A549 (cell line): ENCODE measurements around the gene STAB2. TPM values are rescaled to one million over a fixed set of nuclear protein-coding genes. Genes with fewer than 3 reads are reported as not detected.
A peak's percentile ranks its signal among the peaks of the same experiment; 100 is the strongest.

ENCODE experiments used
- ATAC-seq, 2 experiments: fragments of 200-7000 bp in 1 of 2; fragments of >200 bp in 1 of 2; cut with Nextera tagmentation in 1 of 2; cut with Tn5 transposase in 1 of 2; 3 replicates each; pipeline versions ENCODE4 v1.8.0 to v1.9.1; 2018 to 2020; ENCODE audit warnings: mild to moderate bottlenecking in 1 of 2, moderate library complexity in 1 of 2
- CTCF ChIA-PET: fragments of 300-600 bp; sonication (Branson Sonifier 250); formaldehyde crosslinking; extraction: SDS; loops from one replicate; lab custom pipeline; 2021; ENCODE audit warnings: antibody characterized with exemption, inconsistent platforms; lab: Yijun Ruan, JAX
- POLR2A ChIA-PET: fragments of 350-600 bp; formaldehyde crosslinking; extraction: SDS; loops from one replicate; lab custom pipeline; 2021; ENCODE audit warnings: antibody characterized with exemption, inconsistent platforms; lab: Yijun Ruan, JAX
- DNase-seq, 2 experiments: peaks; one replicate each; pipeline versions ENCODE4 v3.0.0 to v3.0.0-alpha.2; 2011 to 2016; ENCODE audit warnings: low read depth in 1 of 2, low spot score in 1 of 2
- FAIRE-seq: peaks from 2 replicates; lab custom pipeline; 2011; peaks lifted over from hg19 to GRCh38; lab: Jason Lieb, UNC
- H3K27ac ChIP-seq, 2 experiments: fragments of >200 bp; sonication (Bioruptor Twin); formaldehyde crosslinking; 3 replicates each; pipeline ENCODE4 v1.5.1; 2016 to 2017
- H3K4me1 ChIP-seq: fragments of >200 bp; sonication (Bioruptor Twin); formaldehyde crosslinking; 3 replicates; pipeline ENCODE4 v1.6.1; 2016
- H3K4me2 ChIP-seq: fragments of >200 bp; sonication (Bioruptor Twin); formaldehyde crosslinking; 3 replicates; pipeline ENCODE4 v1.6.1; 2016
- H3K4me3 ChIP-seq: fragments of >200 bp; sonication (Bioruptor Twin); formaldehyde crosslinking; 3 replicates; pipeline ENCODE4 v1.5.1; 2016
- H3K9me3 ChIP-seq: fragments of >200 bp; sonication (Bioruptor Twin); formaldehyde crosslinking; 3 replicates; pipeline ENCODE4 v1.6.1; 2016
- ATOH8 ChIP-seq: fragments of 250-450 bp; sonication (Bioruptor Pico); IDR thresholded peaks from 2 replicates; pipeline ENCODE4 v1.5.0; 2020; ENCODE audit warnings: low read depth, mild to moderate bottlenecking, moderate library complexity
- CBX2 ChIP-seq: fragments of 200-600 bp; sonication (generic); IDR thresholded peaks from 2 replicates; pipeline ENCODE4 v1.6.1; 2016; ENCODE audit warnings: low read depth, mild to moderate bottlenecking, borderline replicate concordance
- CBX8 ChIP-seq: fragments of 200-600 bp; sonication (generic); IDR thresholded peaks from 2 replicates; pipeline ENCODE4 v1.6.1; 2016
- EHMT2 ChIP-seq: fragments of 200-600 bp; sonication (generic); IDR thresholded peaks from 2 replicates; pipeline ENCODE4 v1.6.1; 2016; ENCODE audit warnings: antibody characterized with exemption, low read depth, mild to moderate bottlenecking, moderate library complexity
- ELK1 ChIP-seq: fragments of 150-350 bp; IDR thresholded peaks from 2 replicates; pipeline ENCODE4 v1.6.1; 2014; ENCODE audit warnings: low read depth, mild to moderate bottlenecking, low read length
- FOXS1 ChIP-seq: fragments of 250-450 bp; sonication (Bioruptor Pico); IDR thresholded peaks from 2 replicates; pipeline ENCODE4 v1.5.0; 2020; ENCODE audit warnings: mild to moderate bottlenecking, moderate library complexity
- HDAC2 ChIP-seq: fragments of 200-600 bp; sonication (generic); IDR thresholded peaks from 2 replicates; pipeline ENCODE4 v1.6.1; 2016
- HEYL ChIP-seq: fragments of 250-450 bp; sonication (Bioruptor Pico); IDR thresholded peaks from 2 replicates; pipeline ENCODE4 v1.8.0; 2021; ENCODE audit warnings: mild to moderate bottlenecking, moderate library complexity
- HOXA7 ChIP-seq: fragments of 250-450 bp; sonication (Bioruptor Pico); IDR thresholded peaks from 2 replicates; pipeline ENCODE4 v1.5.0; 2020; ENCODE audit warnings: mild to moderate bottlenecking, moderate library complexity
- KDM1A ChIP-seq: fragments of 200-600 bp; sonication (generic); IDR thresholded peaks from 2 replicates; pipeline ENCODE4 v1.6.1; 2016; ENCODE audit warnings: low read depth, mild to moderate bottlenecking
- MAFK ChIP-seq: fragments of 450-650 bp; IDR thresholded peaks from 2 replicates; pipeline ENCODE4 v1.6.1; 2014; ENCODE audit not compliant: partially characterized antibody
- MAZ ChIP-seq: fragments of 150-350 bp; IDR thresholded peaks from 2 replicates; pipeline ENCODE4 v1.6.1; 2014; ENCODE audit warnings: antibody characterized with exemption, low read depth, low read length, borderline replicate concordance
- NPAS2 ChIP-seq: fragments of 250-450 bp; sonication (Bioruptor Pico); IDR thresholded peaks from 2 replicates; pipeline ENCODE4 v1.8.0; 2022; ENCODE audit warnings: mild to moderate bottlenecking, moderate library complexity, borderline replicate concordance
- PHF8 ChIP-seq: fragments of 200-600 bp; sonication (generic); IDR thresholded peaks from 2 replicates; pipeline ENCODE4 v1.6.1; 2016; ENCODE audit warnings: low read depth, mild to moderate bottlenecking, antibody characterized with exemption, moderate library complexity, borderline replicate concordance
- POLR2AphosphoS2 ChIP-seq: conservative IDR thresholded peaks from 2 replicates; pipeline ENCODE4 v1.6.1; 2012; ENCODE audit warnings: low read length, improper control_type of control experiment, inconsistent platforms
- RARB ChIP-seq: fragments of 250-450 bp; sonication (Bioruptor Pico); IDR thresholded peaks from 2 replicates; pipeline ENCODE4 v1.8.0; 2021; ENCODE audit warnings: mild to moderate bottlenecking, moderate library complexity
- RFX5 ChIP-seq: fragments of 450-650 bp; IDR thresholded peaks from 2 replicates; pipeline ENCODE4 v1.7.1; 2014; ENCODE audit warnings: antibody characterized with exemption, mild to moderate bottlenecking, moderate library complexity
- RNF2 ChIP-seq: fragments of 200-600 bp; sonication (generic); IDR thresholded peaks from 2 replicates; pipeline ENCODE4 v1.6.1; 2016; ENCODE audit warnings: low read depth, mild to moderate bottlenecking, antibody characterized with exemption, moderate library complexity, borderline replicate concordance
- SREBF2 ChIP-seq: fragments of 450-650 bp; IDR thresholded peaks from 2 replicates; pipeline ENCODE4 v1.6.1; 2014; ENCODE audit warnings: mild to moderate bottlenecking, moderate library complexity
- TFCP2L1 ChIP-seq: fragments of 250-450 bp; sonication (Bioruptor Pico); IDR thresholded peaks from 2 replicates; pipeline ENCODE4 v1.5.0; 2021; ENCODE audit warnings: mild to moderate bottlenecking
- ZC3H11A ChIP-seq: fragments of 450-650 bp; IDR thresholded peaks from 2 replicates; pipeline ENCODE4 v1.6.1; 2014; ENCODE audit warnings: antibody characterized with exemption, mild to moderate bottlenecking
- ZFP36 ChIP-seq: fragments of 450-650 bp; IDR thresholded peaks from 2 replicates; pipeline ENCODE4 v1.6.1; 2014; ENCODE audit warnings: borderline replicate concordance; ENCODE audit not compliant: partially characterized antibody
- WGBS: methylation state at CpG from one replicate; pipeline ENCODE4 v1.1.6; 2017; ENCODE audit errors: missing lambda C conversion rate; 5-methylcytosine and 5-hydroxymethylcytosine counted together
- polyA plus RNA-seq, 4 experiments: library from polyadenylated mRNA; depleted of rRNA in 3 of 4; stranded (reverse); fragments of >200 nt; fragmentation: RNase III in 1 of 4; extraction: RNeasy Plus Mini Kit Qiagen cat#74134 plus additional on column Dnase treatment in 1 of 4; gene quantifications; 2 replicates in 3 of 4; 3 replicates in 1 of 4; pipeline ENCODE4 v1.2.3, GENCODE V29; 2011 to 2017
- TF ChIP-seq, protein P1 (sequence below): IDR thresholded peaks from 2 replicates; pipeline ENCODE4 v1.6.1; 2012

Gene STAB2
- polyA plus RNA-seq, 2 of the 4 experiments (the other 2 are of a cell fraction) = not detected

DNA sequence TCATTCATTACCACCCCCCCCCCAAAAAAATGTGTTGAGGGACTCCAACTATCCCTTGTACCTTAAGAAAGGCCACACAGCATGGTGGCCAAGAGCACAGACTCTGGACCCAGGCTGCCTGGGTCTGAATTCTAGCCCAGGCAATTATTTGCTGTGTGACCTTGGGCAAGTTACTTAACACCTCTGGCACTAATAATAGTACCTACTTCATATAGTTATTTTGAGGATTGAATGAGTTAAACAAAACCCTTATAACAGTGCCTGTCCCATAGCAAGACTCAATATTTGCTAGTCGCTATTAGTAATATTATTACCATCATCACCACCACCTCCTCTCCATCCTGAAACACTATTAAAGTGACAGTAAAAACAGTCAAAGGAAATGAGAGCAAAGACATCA, 216.8 kb downstream of the STAB2 start:
- FAIRE-seq = peak; percentile 23
- 83% methylated on average over 1 of the region's 1 CpG for WGBS
- POLR2A ChIA-PET = interaction anchor here (1.7 kb wide), 1 partner anchor 37 kb away, joined by 10 read pairs; the partner anchor contains the start of gene NT5DC3
- CTCF ChIA-PET = interaction anchor here (2.3 kb wide), 1 partner anchor 32 kb away, joined by 7 read pairs; no protein-coding TSS in a partner anchor
- Histone ChIP-seq H3K4me1 (peaks cover 76% of the 10 kb centered on the region), H3K4me2 (peak overlapping the region; percentile 74; the same call in 2 of the 3 replicates), H3K4me3 (no peak overlapping the region), H3K9me3 (no peaks in the 10 kb centered on the region), H3K27ac (peak overlapping the region; percentile 75 to 83)
- no peak for DNase-seq
- ATAC-seq = no peak
- TF ChIP-seq RARB (CRISPR knock-in tag) (no peak), NPAS2 (no peak), HDAC2 (0 out of 2 replicates have a peak, but pooled peaks have one; percentile 32), EHMT2 (no peak), CBX2 (no peak), KDM1A (0 out of 2 replicates have a peak, but pooled peaks have one; percentile 74), ATOH8 (CRISPR knock-in tag) (no peak)

- Histone ChIP-seq H3K9me3 (no peaks in the 10 kb centered on the region), H3K27ac (peak overlapping the region; percentile 75 to 83)
- no peak for DNase-seq
- no peak for FAIRE-seq
- CTCF ChIA-PET = interaction anchor here (0.7 to 3.2 kb wide), 4 partner anchors 15 to 72 kb away, joined by 3 to 15 read pairs (median 5); no protein-coding TSS in a partner anchor
- no peak for TF ChIP-seq TFCP2L1 (CRISPR knock-in tag)
- TF ChIP-seq RNF2 = no peak
- 0 out of 2 replicates have a peak, but pooled peaks have one; percentile 41 for TF ChIP-seq RARB (CRISPR knock-in tag)
- TF ChIP-seq, all 56 proteins: peak for 1
- no peak for ATAC-seq
- Histone ChIP-seq H3K4me3 (no peak overlapping the region), H3K4me2 (peak overlapping the region; percentile 74), H3K4me1 (peaks cover 56% of the 10 kb centered on the region)
- 66% methylated on average over 5 of the region's 5 CpGs for WGBS
- POLR2A ChIA-PET = interaction anchor here (0.6 to 1.7 kb wide), 3 partner anchors 34 to 471 kb away, joined by 4 to 14 read pairs (median 10); partner anchors contain the start of gene NT5DC3
These were observed 218.7 kb downstream of the STAB2 start for GRCh38 chr12:103805655-103806360.

GRCh38 chr12:103806803-103807202, 219.7 kb downstream of the STAB2 start:
- Histone ChIP-seq H3K9me3 (no peaks in the 10 kb centered on the region), H3K27ac (peak overlapping the region in 1 of 2 experiments; percentile 83; a peak in 3 of 6 replicates), H3K4me3 (no peak overlapping the region), H3K4me1 (peaks cover 46% of the 10 kb centered on the region), H3K4me2 (no peak overlapping the region)
- ATAC-seq = no peak
- ChIA-PET POLR2A (no interaction called here), CTCF (interaction anchor here (2.6 to 3.2 kb wide), 2 partner anchors 17 to 35 kb away, joined by 7 to 15 read pairs; no protein-coding TSS in a partner anchor)
- WGBS = 92% methylated on average over 4 of the region's 4 CpGs
- no peak for DNase-seq
- no peak for FAIRE-seq
- no peak for TF ChIP-seq ELK1

DNA sequence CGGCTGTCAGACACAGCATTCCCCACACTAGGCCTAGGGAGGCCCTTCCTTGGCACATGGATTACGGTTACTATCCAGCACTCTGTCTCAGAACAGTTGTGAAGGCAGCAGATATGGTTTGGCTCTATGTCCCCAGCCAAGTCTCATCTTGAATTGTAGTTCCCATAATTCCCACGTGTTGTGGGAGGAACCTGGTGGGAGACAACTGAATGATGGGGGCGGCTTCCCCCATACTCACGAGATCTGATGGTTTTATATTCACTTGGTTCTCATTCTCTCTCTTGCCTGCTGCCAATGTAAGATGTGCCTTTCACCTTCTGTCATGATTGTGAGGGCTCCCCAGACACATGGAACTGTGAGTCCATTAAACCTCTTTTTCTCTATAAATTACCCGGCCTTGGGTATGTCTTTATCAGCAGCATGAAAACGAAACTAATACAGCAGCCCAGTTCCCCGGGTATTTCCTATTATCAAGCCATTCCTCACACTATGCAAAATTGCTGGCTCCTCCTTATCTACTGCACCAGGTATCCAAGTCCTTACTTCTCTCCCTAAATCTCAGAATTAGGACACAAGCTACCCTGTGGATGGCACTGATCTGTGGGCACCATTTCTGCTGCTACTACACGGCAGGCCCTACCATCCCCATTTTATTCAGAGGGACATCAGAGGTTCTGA, 220.6 kb downstream of the STAB2 start:
- CTCF ChIA-PET = interaction anchor here (3.2 kb wide), 1 partner anchor 36 kb away, joined by 15 read pairs; no protein-coding TSS in a partner anchor
- no peak for ATAC-seq
- Histone ChIP-seq H3K9me3 (no peaks in the 10 kb centered on the region), H3K27ac (peak overlapping the region in 1 of 2 experiments; percentile 83; a peak in 3 of 6 replicates), H3K4me3 (no peak overlapping the region), H3K4me2 (no peak overlapping the region), H3K4me1 (peaks cover 37% of the 10 kb centered on the region)
- no peak for FAIRE-seq
- DNase-seq = no peak
- POLR2A ChIA-PET = no interaction called here
- TF ChIP-seq FOXS1 (CRISPR knock-in tag) (no peak), ZC3H11A (no peak), RNF2 (no peak), CBX8 (no peak), HEYL (CRISPR knock-in tag) (no peak), EHMT2 (no peak), POLR2AphosphoS2 (no peak), HDAC2 (no peak), ZFP36 (no peak), RFX5 (no peak), MAZ (no peak), SREBF2 (no peak), PHF8 (no peak), KDM1A (no peak), MAFK (no peak), NPAS2 (no peak), HOXA7 (CRISPR knock-in tag) (no peak)
- TF ChIP-seq, protein P1, sequence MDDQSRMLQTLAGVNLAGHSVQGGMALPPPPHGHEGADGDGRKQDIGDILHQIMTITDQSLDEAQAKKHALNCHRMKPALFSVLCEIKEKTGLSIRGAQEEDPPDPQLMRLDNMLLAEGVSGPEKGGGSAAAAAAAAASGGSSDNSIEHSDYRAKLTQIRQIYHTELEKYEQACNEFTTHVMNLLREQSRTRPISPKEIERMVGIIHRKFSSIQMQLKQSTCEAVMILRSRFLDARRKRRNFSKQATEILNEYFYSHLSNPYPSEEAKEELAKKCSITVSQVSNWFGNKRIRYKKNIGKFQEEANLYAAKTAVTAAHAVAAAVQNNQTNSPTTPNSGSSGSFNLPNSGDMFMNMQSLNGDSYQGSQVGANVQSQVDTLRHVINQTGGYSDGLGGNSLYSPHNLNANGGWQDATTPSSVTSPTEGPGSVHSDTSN = no peak
- 92% methylated on average over 9 of the region's 9 CpGs for WGBS
